Activated T-cell treated with anti-CD3 and anti-CD28 coated beads, Interleukin-2, amount 50 U/mL, for 24 hours (primary cell): Measurements from ENCODE around the gene HSP90AB1.

Source experiments
- DNase-seq: peaks from one replicate; pipeline ENCODE4 v3.0.0-alpha.2; 2020
- H3K27ac Mint-ChIP-seq: 2 replicates; pipeline ENCODE4 v1.8.0; 2020; ENCODE audit warnings: mild to moderate bottlenecking, mixed read lengths
- H3K27me3 Mint-ChIP-seq: 2 replicates; pipeline ENCODE4 v1.8.0; 2020; ENCODE audit warnings: mixed read lengths
- H3K36me3 Mint-ChIP-seq: 2 replicates; pipeline ENCODE4 v1.8.0; 2020; ENCODE audit warnings: low read depth, mixed read lengths
- H3K4me1 Mint-ChIP-seq: 2 replicates; pipeline ENCODE4 v1.8.0; 2020; ENCODE audit warnings: low read depth, mixed read lengths
- H3K4me3 Mint-ChIP-seq: 2 replicates; pipeline ENCODE4 v1.8.0; 2020; ENCODE audit warnings: mild to moderate bottlenecking, moderate library complexity, mixed read lengths
- H3K9me3 Mint-ChIP-seq: 2 replicates; pipeline ENCODE4 v1.8.0; 2020; ENCODE audit warnings: mixed read lengths

HSP90AB1 gene

DNA sequence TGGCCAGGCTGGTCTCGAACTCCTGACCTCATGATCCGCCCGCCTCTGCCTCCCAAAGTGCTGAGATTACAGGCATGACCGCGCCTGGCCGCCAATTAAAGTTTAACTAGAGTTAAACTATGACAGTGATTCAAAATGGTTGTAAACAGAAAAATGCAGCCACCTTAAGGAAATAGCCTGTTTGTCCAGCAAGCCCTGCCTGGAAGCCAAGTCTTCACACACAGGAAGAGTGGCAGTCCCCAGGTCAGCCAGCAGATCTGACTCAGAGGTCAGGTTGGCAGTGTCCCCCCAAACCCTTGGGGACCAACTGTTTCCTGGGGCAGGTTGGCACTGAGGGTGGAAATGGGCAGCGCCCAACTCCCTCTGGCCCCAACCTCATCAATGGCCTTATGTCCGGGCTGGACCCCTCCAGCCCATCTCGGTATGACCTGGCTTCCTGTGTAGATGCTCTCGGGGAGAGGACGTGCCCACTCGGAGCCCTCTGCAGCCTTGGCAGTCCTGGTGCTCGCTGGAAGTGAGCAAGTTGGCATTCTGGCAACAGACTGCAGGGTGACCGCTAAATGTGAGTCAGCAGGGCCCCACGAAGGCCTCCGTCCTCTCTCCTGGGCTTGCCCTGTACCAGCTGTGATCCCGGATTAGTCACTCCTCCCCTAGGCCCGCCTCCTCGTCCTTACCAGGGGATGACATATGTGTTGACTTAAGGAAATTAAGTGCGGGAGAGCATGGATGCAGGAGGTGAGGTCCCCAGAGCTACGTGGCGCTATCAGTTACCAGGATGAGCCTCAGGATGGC, 9.7 kb upstream of the HSP90AB1 start:
- DNase-seq: peak; percentile 79
- Mint-ChIP-seq H3K27me3 (no peaks in the 10 kb centered on the region), H3K27ac (peak overlapping the region; percentile 97), H3K36me3 (peaks cover 50% of the 10 kb centered on the region), H3K9me3 (no peaks in the 10 kb centered on the region), H3K4me3 (peak overlapping the region; percentile 80), H3K4me1 (peaks cover 33% of the 10 kb centered on the region)

DNA sequence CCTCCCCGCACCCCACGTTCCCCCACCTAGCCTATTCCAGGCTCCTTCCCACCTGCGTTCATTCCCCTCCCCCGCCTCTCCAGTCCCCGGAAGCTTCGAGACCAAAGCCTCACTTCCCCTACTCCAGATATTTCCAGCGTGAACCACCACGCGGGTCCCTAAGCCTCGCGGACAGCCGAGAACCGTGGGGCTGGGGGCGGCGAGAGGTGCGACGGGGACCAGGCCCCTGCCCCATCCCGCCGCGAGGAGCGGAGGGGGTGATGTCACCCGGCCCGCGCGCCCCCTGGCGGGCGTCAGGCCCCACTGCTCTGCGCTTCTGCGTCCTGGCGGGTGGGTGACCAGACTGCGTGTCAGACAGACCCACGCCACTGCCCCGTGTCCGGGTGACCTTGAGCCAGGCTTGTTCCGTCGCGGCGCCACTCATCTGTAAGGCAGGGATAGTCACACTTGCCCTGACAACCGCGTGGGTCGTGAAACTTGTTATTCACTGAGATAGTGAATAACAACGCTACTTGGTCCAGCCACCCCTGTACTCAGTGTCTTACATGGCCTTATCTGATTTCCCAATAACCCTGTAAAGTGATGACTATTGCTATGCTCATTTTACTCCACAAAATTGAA, 9.0 kb upstream of the HSP90AB1 start:
- Mint-ChIP-seq H3K4me1 (peaks cover 35% of the 10 kb centered on the region), H3K36me3 (peaks cover 44% of the 10 kb centered on the region), H3K27me3 (no peaks in the 10 kb centered on the region), H3K27ac (peak overlapping the region; percentile 97), H3K9me3 (no peaks in the 10 kb centered on the region), H3K4me3 (peak overlapping the region; percentile 80)
- DNase-seq: peak; percentile 89

DNA sequence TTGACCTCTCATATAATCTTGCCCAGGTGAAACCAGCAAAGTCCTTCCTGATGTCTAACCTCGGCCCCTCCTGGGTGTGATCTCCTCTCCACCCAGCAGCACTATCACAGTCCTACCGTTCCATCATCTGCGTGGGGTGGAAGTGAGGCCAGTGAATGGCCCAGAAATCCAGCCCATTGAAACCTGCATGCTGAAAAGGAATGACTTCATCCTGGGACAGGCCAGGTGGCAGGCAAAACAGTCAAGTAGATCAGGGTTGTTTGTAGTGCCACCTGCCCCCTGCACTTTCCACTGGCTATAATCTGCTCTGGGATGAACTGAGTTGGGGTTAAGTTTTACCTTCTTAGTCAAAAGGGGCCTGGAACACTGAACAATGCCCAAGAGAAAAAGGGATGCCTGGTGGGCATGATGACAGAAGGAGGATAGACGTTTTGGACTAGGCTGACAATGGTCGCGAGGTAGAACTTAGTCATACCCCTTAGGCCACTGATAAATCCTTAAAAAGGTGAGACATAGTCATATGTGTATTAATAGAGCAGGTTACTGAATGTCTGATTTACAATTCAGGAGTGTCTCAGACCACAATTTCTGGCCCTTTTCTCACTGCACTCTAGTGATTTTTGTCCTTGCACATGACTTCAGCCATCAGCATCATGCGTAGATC, 8.1 kb upstream of the HSP90AB1 start:
- Mint-ChIP-seq H3K36me3 (peaks cover 36% of the 10 kb centered on the region), H3K4me1 (peaks cover 35% of the 10 kb centered on the region), H3K27ac (peak overlapping the region; percentile 97), H3K4me3 (peak overlapping the region; percentile 80), H3K27me3 (no peaks in the 10 kb centered on the region), H3K9me3 (no peaks in the 10 kb centered on the region)
- no peak for DNase-seq

DNA sequence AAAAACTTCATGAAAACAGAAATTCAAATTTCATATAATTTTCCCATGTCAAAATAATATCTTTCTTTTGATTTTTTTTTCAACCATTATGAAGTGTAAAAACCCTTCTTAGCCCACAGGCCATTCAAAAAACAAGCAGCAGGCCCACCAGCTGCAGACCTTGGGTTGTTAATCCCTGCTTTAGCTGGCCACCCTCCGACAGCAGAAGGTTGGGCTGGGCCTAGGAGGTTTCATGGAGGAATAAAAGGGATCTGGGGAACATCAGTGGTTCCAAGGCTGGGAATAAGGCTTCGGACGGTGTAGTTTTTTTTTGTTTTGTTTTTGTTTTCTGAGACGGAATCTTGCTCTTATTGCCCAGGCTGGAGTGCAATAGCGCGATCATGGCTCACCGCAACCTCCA, 3.6 kb upstream of the HSP90AB1 start:
- no peaks in the 10 kb centered on the region for H3K9me3 Mint-ChIP-seq
- H3K36me3 Mint-ChIP-seq: peaks cover 20% of the 10 kb centered on the region
- H3K4me1 Mint-ChIP-seq: peaks cover 25% of the 10 kb centered on the region
- no peak overlapping the region for H3K4me3 Mint-ChIP-seq
- no peaks in the 10 kb centered on the region for H3K27me3 Mint-ChIP-seq
- no peak overlapping the region for H3K27ac Mint-ChIP-seq
- DNase-seq: no peak

GRCh38 chr6:44245391-44245911, 1.4 kb upstream of the HSP90AB1 start:
- DNase-seq: no peak
- Mint-ChIP-seq H3K4me3 (peak overlapping the region; percentile 98), H3K36me3 (peaks cover 41% of the 10 kb centered on the region), H3K4me1 (peaks cover 34% of the 10 kb centered on the region), H3K9me3 (no peaks in the 10 kb centered on the region), H3K27me3 (no peaks in the 10 kb centered on the region), H3K27ac (peak overlapping the region; percentile 100)

GRCh38 chr6:44245912-44246662, 814 bp upstream of the HSP90AB1 start:
- H3K9me3 Mint-ChIP-seq: no peaks in the 10 kb centered on the region
- H3K4me3 Mint-ChIP-seq: peak overlapping the region; percentile 98
- no peaks in the 10 kb centered on the region for H3K27me3 Mint-ChIP-seq
- peak overlapping the region; percentile 100 for H3K27ac Mint-ChIP-seq
- peaks cover 48% of the 10 kb centered on the region for H3K36me3 Mint-ChIP-seq
- DNase-seq: peak; percentile 95
- H3K4me1 Mint-ChIP-seq: peaks cover 41% of the 10 kb centered on the region

GRCh38 chr6:44247338-44248302, 719 bp downstream of the HSP90AB1 start:
- Mint-ChIP-seq H3K27ac (peak overlapping the region; percentile 100), H3K9me3 (no peaks in the 10 kb centered on the region), H3K4me1 (peaks cover 51% of the 10 kb centered on the region), H3K27me3 (no peaks in the 10 kb centered on the region), H3K4me3 (peak overlapping the region; percentile 98), H3K36me3 (peaks cover 63% of the 10 kb centered on the region)
- DNase-seq: peak; percentile 93

- H3K4me3 Mint-ChIP-seq: peak overlapping the region; percentile 98
- no peak for DNase-seq
- H3K27me3 Mint-ChIP-seq: no peaks in the 10 kb centered on the region
- peak overlapping the region; percentile 100 for H3K27ac Mint-ChIP-seq
- H3K9me3 Mint-ChIP-seq: no peaks in the 10 kb centered on the region
- H3K4me1 Mint-ChIP-seq: peaks cover 59% of the 10 kb centered on the region
- peaks cover 73% of the 10 kb centered on the region for H3K36me3 Mint-ChIP-seq
Observed at GRCh38 chr6:44248579-44248978, 1.7 kb downstream of the HSP90AB1 start.

GRCh38 chr6:44249082-44249748, 2.3 kb downstream of the HSP90AB1 start:
- Mint-ChIP-seq H3K27me3 (no peaks in the 10 kb centered on the region), H3K9me3 (no peaks in the 10 kb centered on the region), H3K4me1 (peaks cover 64% of the 10 kb centered on the region), H3K36me3 (peaks cover 79% of the 10 kb centered on the region), H3K4me3 (peak overlapping the region; percentile 98), H3K27ac (peak overlapping the region; percentile 100)
- no peak for DNase-seq

DNA sequence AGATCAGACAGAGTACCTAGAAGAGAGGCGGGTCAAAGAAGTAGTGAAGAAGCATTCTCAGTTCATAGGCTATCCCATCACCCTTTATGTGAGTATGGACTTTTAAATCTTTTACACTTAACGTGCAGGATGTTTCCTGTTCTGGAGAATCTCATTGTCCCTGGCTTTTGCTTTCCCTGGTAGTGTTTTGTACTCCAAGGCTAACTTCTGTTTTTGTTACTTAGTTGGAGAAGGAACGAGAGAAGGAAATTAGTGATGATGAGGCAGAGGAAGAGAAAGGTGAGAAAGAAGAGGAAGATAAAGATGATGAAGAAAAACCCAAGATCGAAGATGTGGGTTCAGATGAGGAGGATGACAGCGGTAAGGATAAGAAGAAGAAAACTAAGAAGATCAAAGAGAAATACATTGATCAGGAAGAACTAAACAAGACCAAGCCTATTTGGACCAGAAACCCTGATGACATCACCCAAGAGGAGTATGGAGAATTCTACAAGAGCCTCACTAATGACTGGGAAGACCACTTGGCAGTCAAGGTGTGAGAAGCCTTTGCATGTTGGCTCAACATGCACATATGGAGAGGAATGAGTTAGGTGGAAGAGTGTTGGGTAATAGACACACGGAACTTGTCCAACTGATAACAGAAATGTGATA, 3.3 kb downstream of the HSP90AB1 start:
- Mint-ChIP-seq H3K4me1 (peaks cover 71% of the 10 kb centered on the region), H3K4me3 (peak overlapping the region; percentile 98), H3K27me3 (no peaks in the 10 kb centered on the region), H3K27ac (peak overlapping the region; percentile 100), H3K9me3 (no peaks in the 10 kb centered on the region), H3K36me3 (peaks cover 89% of the 10 kb centered on the region)
- no peak for DNase-seq

DNA sequence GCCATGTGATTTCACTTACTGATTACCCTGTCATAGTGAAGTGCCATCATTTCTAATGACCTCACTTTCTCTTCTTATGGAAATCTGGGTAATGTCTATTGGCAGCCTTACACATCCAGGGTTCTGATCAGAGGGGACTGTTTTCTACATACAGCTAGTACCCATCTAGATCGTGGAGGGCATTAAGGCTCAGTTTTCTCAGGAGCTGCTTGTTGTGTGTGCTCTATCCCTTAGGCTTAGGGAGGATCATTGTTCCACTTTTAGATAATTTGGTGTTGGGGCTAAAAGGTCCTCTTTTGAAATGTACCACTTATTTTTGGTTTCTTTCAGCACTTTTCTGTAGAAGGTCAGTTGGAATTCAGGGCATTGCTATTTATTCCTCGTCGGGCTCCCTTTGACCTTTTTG, 3.8 kb downstream of the HSP90AB1 start:
- Mint-ChIP-seq H3K4me3 (peak overlapping the region; percentile 98), H3K27ac (peak overlapping the region; percentile 100), H3K27me3 (no peaks in the 10 kb centered on the region), H3K36me3 (peaks cover 94% of the 10 kb centered on the region), H3K4me1 (peaks cover 71% of the 10 kb centered on the region), H3K9me3 (no peaks in the 10 kb centered on the region)
- DNase-seq: no peak

GRCh38 chr6:44251576-44252524, 4.9 kb downstream of the HSP90AB1 start:
- no peaks in the 10 kb centered on the region for H3K9me3 Mint-ChIP-seq
- H3K36me3 Mint-ChIP-seq: peaks cover 98% of the 10 kb centered on the region
- H3K4me3 Mint-ChIP-seq: peak overlapping the region; percentile 98
- H3K27me3 Mint-ChIP-seq: no peaks in the 10 kb centered on the region
- DNase-seq: no peak
- peak overlapping the region; percentile 100 for H3K27ac Mint-ChIP-seq
- H3K4me1 Mint-ChIP-seq: peaks cover 78% of the 10 kb centered on the region
